ENCODE results near the gene RIMKLB. TPM values are rescaled to one million over a fixed set of nuclear protein-coding genes. Genes with fewer than 3 reads are reported as not detected.

Gene RIMKLB
- polyA plus RNA-seq, 1 experiment: 22.0 TPM

DNA sequence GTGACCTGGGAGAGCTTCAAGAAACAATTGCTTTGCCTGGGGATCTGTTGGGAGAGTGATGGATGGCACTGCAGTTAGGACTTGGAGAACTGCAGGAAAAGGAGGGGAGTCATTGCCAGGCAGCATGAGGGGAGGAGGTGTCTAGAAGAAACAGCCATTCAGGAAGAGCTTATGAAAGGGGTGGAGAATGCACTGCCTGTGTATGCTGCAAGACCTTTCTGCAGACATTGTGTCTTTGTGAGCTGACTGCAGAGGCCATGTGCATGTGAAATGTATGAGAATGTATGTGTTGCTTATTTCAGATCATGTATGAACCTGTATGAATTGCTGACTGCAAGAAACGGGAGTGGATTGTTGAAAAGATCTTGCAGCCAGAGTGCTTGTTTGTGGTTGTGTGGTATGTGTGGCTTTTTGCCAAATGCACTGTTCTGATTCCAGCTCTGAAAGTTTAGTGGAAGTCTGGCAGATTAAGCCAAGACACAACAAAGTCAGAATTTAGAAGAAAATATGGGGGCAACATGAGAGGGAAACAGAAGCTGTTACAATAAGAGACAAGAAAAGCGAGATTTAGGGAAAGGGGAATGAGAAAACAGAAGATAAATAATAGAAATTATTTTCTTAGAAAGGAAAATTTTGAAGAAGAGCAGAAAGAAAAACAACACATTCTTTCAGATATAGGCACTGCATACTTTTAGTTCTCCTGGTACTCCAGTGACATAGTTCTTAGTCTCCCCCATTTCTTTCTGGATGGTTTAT, 9.8 kb upstream of the RIMKLB start:
- Histone ChIP-seq H3K9me3 (ENCODE audit: control insufficient read depth, insufficient read depth, low read length) (no peaks in the 10 kb centered on the region), H3K27me3 (ENCODE audit: control insufficient read depth, insufficient read depth, low read length) (peaks cover 3% of the 10 kb centered on the region), H3K27ac (ENCODE audit: low read depth, low read length) (no peak overlapping the region), H3K4me3 (ENCODE audit: low read depth, low read length) (peak overlapping the region; percentile 1; the same call in 1 of the 2 replicates)
- DNase-seq (ENCODE audit: low read depth, low spot score): peak; percentile 55
- ChIA-PET CTCF (interaction anchor here (1.0 to 1.9 kb wide), 6 partner anchors 31 to 203 kb away, joined by 3 to 14 read pairs (median 6); no protein-coding TSS in a partner anchor), POLR2A (interaction anchor here (0.5 to 0.7 kb wide), 2 partner anchors 43 to 251 kb away, joined by 5 to 8 read pairs; no protein-coding TSS in a partner anchor)
- TF ChIP-seq, protein P1, sequence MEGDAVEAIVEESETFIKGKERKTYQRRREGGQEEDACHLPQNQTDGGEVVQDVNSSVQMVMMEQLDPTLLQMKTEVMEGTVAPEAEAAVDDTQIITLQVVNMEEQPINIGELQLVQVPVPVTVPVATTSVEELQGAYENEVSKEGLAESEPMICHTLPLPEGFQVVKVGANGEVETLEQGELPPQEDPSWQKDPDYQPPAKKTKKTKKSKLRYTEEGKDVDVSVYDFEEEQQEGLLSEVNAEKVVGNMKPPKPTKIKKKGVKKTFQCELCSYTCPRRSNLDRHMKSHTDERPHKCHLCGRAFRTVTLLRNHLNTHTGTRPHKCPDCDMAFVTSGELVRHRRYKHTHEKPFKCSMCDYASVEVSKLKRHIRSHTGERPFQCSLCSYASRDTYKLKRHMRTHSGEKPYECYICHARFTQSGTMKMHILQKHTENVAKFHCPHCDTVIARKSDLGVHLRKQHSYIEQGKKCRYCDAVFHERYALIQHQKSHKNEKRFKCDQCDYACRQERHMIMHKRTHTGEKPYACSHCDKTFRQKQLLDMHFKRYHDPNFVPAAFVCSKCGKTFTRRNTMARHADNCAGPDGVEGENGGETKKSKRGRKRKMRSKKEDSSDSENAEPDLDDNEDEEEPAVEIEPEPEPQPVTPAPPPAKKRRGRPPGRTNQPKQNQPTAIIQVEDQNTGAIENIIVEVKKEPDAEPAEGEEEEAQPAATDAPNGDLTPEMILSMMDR (IDR thresholded peaks at IDR 0.05; ENCODE audit: low read depth, low read length): no peak

DNA sequence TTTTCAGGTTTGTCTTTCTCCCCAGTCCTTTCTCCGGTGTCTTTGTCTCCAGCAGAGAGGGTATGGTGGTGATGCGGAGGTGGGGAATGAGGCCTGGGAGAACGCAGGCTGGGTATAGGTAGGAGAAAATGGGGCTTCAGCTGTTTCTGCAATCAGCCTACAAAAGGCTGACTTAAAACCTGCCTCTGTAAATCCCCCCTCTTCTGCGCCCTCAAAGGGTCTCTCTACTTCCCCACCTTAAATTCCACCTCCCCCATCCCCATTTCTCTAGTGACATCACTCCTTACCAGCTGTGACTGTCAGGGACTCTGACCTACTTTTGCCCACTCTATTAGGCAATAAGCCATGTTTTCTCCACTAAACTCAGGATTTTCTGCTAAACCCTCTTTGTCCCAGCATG, 8.1 kb upstream of the RIMKLB start:
- H3K4me3 ChIP-seq (ENCODE audit: low read depth, low read length): no peak overlapping the region
- TF ChIP-seq, protein P1 (IDR thresholded peaks at IDR 0.05; ENCODE audit: low read depth, low read length): no peak
- POLR2A ChIA-PET: no interaction called here
- no peaks in the 10 kb centered on the region for H3K9me3 ChIP-seq (ENCODE audit: control insufficient read depth, insufficient read depth, low read length)
- no peak for DNase-seq (ENCODE audit: low read depth, low spot score)
- peaks cover under 1% of the 10 kb centered on the region for H3K27me3 ChIP-seq (ENCODE audit: control insufficient read depth, insufficient read depth, low read length)
- no peak overlapping the region for H3K27ac ChIP-seq (ENCODE audit: low read depth, low read length)
- CTCF ChIA-PET: no interaction called here

DNA sequence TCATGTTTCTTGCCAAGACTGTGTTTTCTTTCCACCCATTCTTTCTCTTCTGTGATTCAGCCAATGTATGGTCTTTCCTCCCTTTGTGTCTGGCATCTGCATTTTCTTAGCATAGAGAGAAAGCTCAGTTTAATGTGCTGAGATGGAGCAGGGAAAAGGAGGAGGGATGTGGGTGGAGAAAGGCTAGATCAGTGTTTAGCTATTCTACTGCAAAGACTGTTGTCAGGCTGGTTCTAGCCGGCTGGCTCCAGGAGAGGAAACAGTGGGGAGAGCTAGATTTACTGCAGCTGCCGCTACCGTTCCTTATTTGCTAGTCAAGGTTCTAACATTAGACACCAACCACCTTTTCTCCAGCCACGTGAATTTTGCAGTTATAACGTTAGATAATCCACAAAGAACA, 5.2 kb upstream of the RIMKLB start:
- no peak overlapping the region for H3K27ac ChIP-seq (ENCODE audit: low read depth, low read length)
- no peak overlapping the region for H3K4me3 ChIP-seq (ENCODE audit: low read depth, low read length)
- TF ChIP-seq, protein P1 (IDR thresholded peaks at IDR 0.05; ENCODE audit: low read depth, low read length): no peak
- no peaks in the 10 kb centered on the region for H3K27me3 ChIP-seq (ENCODE audit: control insufficient read depth, insufficient read depth, low read length)
- CTCF ChIA-PET: interaction anchor here (0.6 to 1.8 kb wide), 4 partner anchors 35 to 197 kb away, joined by 3 to 9 read pairs (median 5); no protein-coding TSS in a partner anchor
- no peaks in the 10 kb centered on the region for H3K9me3 ChIP-seq (ENCODE audit: control insufficient read depth, insufficient read depth, low read length)
- DNase-seq (ENCODE audit: low read depth, low spot score): no peak
- POLR2A ChIA-PET: no interaction called here

DNA sequence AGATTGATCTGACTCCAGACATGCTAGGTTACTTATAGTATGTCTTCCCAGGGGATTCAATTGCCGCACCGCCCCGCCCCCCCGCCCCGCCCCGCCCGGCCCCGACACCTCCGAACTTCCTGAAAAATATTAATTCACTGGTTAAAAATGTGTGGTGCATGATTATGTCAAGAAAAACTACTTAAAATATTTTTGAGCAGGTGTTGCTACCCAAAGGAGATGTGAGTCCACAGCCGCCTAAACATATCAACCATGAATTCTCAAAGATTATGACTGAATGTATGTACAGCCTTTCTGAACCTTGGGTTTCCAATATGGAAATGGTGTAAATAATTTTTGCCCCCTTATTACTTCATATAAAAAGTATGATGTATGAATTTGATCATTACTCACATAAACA, 2.7 kb upstream of the RIMKLB start:
- H3K27ac ChIP-seq (ENCODE audit: low read depth, low read length): no peak overlapping the region
- H3K4me3 ChIP-seq (ENCODE audit: low read depth, low read length): no peak overlapping the region
- CTCF ChIA-PET: no interaction called here
- DNase-seq (ENCODE audit: low read depth, low spot score): no peak
- no peaks in the 10 kb centered on the region for H3K9me3 ChIP-seq (ENCODE audit: control insufficient read depth, insufficient read depth, low read length)
- TF ChIP-seq, protein P1 (IDR thresholded peaks at IDR 0.05; ENCODE audit: low read depth, low read length): no peak
- POLR2A ChIA-PET: no interaction called here
- no peaks in the 10 kb centered on the region for H3K27me3 ChIP-seq (ENCODE audit: control insufficient read depth, insufficient read depth, low read length)

DNA sequence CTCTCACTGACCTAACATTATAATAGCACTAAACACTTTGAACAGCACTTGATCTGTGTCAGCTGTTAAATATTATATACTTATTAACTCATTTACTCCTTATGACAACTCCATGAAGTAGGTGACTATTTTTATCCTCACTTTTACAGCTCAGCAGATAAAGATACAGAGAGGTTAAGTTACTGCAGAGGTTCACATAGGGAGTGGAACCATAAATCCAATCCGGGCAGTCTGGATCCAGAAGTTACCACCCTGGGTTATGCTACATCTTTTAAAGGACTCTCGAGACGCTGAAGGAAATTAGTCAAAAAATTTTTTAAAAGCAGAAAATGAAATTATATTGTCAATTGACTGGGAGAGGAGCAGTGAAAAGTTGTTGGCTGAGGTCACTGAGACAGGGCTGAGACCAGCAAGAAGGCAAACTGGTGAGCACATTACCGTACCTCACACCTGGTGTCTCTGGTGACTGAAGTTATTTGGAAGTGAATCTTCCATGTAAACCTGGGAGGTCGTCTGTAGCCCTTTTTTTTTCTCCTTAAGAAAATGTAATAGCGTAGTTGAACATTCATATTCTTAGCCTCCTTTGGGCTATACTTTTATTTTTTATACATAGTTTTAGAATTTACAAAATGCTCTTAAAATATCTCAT, 1.2 kb upstream of the RIMKLB start:
- ChIA-PET POLR2A (no interaction called here), CTCF (no interaction called here)

More for the DNA sequence above, 1.2 kb upstream of the RIMKLB start:
- TF ChIP-seq, protein P1 (IDR thresholded peaks at IDR 0.05; ENCODE audit: low read depth, low read length): no peak
- no peak for DNase-seq (ENCODE audit: low read depth, low spot score)
- peak overlapping the region; percentile 70 for H3K4me3 ChIP-seq (ENCODE audit: low read depth, low read length)
- H3K9me3 ChIP-seq (ENCODE audit: control insufficient read depth, insufficient read depth, low read length): no peaks in the 10 kb centered on the region
- no peaks in the 10 kb centered on the region for H3K27me3 ChIP-seq (ENCODE audit: control insufficient read depth, insufficient read depth, low read length)
- no peak overlapping the region for H3K27ac ChIP-seq (ENCODE audit: low read depth, low read length)
